Muscle of arm (tissue), 12 donors: ENCODE results near the gene RBM4B. TPM values are rescaled to one million over a fixed set of nuclear protein-coding genes. Genes with fewer than 3 reads are reported as not detected.

ENCODE experiments used
- DNase-seq: peaks from one replicate; pipeline ENCODE4 v3.0.0-alpha.2; 2013
- polyA plus RNA-seq, 12 donors: library from polyadenylated mRNA; unstranded; fragments of 120-200 nt; gene quantifications; one replicate each; pipeline ENCODE4 v1.2.1, GENCODE V29; 2013; ENCODE audit not compliant: insufficient read length in 12 of 12

The RBM4B gene
- polyA plus RNA-seq, 12 donors = 29.2 to 54.5 (median 34.5) TPM; not detected in 1

DNA sequence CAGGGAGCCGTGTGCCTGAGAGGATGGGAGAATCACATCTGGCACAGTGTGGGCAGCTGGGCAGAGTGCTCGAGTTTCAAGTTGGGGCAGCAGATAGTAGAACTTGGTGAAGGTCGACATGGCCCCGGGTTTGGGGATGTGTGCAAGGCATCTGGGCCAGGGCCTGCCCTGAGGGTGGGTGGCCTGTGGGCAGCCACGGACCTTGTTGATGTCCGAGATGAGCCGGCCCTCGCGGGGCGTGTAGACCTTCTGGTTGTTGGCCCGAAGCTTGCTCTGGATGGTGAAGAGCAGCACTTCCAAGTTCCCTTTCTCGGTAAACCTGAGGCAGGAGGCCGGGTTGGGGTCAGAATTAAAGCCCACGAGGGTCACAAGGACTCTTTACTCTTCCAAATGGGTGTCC is 31.0 kb upstream of the RBM4B start:
- DNase-seq = no peak

- no peak for DNase-seq
Measured at GRCh38 chr11:66708094-66708493, 30.4 kb upstream of the RBM4B start.

DNA sequence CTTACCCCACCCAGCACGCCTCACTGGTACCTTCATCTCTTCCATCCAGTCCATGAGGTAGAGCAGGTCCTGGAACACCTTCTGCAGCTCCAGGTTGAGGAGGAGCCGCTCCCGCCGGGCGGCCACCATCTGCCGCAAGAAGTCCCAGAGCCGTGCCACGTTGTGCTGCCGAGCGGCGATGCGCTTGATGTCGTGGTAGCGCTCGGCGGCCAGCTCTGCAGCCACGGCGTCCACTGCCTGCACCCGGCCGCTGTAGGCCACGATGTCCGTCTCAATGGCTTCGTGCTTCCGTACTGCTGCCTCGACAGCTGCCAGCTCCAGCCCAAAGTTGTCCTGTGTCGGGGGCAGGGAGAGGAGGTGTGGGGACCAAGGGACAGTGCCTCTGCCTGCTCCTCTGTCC is 29.8 kb upstream of the RBM4B start:
- no peak for DNase-seq

DNA sequence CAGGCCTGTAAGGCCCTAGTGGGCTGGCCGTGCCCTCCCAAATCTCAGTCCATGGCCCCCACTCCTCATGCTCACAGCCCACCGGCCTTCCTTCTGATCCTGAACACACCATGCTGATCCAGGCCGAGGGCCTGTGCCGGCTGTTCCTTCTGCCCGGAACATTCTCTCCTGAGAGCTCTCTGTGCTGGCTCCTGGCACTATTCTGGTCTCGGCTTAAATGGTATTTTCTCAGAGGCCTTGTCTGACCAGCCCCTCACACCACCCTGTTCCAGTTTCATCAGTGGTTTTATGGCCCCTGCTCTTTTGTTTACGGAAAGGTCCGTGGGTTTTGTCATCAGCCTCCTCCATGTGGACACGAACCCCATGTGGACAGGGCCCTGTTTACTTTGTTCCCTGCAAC is 29.3 kb upstream of the RBM4B start:
- DNase-seq = no peak

DNA sequence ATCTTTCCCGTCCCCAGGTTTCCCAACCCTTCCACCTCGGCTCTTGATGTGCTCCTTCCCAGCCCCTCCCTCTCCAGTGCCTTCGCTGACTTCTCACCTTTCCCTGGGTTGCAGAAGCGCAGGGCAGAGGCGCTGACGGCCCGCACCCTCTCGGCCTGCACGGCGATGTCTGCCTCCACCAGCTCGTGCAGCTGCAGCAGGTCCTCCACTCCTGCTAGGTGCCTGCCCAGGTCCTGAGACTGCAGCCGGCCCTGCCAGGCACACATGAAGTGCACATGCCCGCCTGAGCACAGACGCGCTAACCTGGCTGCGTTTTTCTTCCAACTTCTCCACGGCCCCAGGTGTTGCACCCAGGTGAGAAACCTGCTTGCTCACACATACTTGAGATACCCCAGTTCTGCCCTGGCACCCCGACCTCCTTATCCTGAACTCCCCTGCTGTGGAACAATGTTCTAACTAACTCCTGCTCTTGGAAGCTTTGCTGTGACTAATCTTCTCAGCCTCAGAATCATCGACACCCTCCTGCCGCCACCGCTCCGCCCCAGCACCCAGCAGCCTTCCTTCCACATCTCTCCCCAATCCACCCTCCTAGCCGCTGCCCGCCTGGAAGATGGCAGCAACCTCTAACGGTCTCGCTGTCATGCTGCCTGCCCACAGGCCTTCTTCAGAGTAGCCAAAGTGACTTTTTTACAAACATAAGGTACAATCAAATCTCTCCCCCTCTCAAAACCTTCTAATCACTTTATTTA is 28.1 kb upstream of the RBM4B start:
- no peak for DNase-seq

- DNase-seq = no peak
Measured at GRCh38 chr11:66704659-66705360, 27.1 kb upstream of the RBM4B start.

GRCh38 chr11:66701432-66702240 is 23.9 kb upstream of the RBM4B start:
- DNase-seq = no peak

DNA sequence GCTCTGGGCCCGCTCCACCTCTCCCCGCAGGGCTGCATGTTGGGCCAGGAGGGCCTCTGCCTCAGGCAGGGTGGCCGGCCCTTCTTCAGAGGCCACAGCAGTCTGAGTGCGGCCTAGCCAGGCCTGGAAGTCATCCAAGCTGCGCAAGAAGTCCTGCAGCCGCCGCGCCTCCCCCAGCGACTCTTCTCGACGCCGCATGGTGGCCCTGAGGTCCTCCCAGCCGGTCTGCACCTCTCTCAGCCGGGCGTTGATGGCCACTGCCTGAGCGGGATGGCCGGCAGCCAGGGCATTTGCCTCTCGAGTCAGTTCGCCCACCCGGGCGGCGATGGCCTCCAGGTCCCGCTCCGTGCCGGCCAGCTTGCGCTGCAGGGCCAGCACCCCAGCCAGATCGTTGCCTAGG is 23.1 kb upstream of the RBM4B start:
- DNase-seq = no peak

DNA sequence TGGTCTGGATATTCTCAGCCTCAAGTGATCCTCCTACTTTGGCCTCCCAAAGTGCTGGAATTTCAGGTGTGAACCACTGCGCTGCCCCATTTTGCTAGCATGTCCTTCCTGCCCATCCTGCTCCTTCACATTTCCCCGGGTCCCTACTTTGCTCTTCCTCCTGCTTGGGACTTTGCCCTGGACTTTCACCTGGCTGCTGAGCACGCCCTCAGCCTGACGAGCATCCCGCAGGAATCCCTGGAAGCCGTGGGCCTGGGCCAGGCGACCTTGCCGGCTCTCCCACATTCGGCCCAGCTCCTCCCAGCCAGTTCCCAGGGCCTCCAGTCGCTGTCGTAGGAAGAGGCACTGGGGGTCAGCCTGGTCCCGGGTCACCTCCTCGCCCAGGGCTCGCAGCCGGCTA is 22.6 kb upstream of the RBM4B start:
- DNase-seq = no peak

DNA sequence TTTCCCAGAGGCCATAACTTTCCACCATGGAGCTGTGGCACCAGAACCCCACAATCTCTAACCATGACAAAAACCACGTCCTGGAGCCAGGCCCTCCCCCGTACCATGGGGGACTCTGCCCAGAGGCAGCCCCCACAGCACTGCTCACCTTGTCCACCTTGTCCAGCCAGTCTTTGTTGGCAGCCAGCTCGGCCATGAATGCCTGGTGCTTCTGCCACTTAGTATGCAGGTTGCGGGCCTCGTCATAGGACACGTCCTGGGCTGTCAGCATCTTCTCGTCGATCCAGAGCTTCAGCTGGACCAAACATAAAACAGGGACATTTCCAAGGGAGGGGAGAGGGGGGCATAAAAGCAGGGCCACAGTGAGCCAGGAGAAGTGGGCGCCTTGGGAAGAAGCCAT is 20.8 kb upstream of the RBM4B start:
- no peak for DNase-seq

- DNase-seq = no peak
Measured at GRCh38 chr11:66697988-66698387, 20.3 kb upstream of the RBM4B start.

GRCh38 chr11:66696146-66696545 is 18.5 kb upstream of the RBM4B start:
- no peak for DNase-seq

DNA sequence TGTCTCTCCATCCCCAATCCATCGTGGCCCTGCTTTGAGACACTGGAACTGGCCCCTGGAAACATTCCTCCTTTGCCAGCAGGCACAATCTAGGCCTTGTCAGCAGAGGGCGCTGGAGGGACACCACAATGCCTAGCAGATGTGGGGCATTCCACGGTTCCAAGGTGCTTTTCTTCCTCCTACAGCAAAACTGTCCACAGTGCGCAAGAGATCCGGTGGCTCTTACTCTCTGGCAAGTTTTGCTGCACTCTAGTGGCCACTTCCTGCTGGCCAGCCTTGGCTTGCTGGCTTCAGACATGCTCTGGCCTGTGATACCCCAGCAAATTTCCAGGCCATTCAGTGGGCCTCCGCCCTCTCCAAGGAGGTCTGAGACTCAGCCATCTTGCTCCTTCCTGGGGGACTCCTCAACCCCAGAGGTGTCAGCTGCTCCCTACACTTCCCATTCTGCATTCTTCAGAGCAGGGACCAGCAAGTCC is 17.1 kb upstream of the RBM4B start:
- peak; percentile 83 for DNase-seq

- DNase-seq = no peak
Measured at GRCh38 chr11:66694056-66694410, 16.3 kb upstream of the RBM4B start.

DNA sequence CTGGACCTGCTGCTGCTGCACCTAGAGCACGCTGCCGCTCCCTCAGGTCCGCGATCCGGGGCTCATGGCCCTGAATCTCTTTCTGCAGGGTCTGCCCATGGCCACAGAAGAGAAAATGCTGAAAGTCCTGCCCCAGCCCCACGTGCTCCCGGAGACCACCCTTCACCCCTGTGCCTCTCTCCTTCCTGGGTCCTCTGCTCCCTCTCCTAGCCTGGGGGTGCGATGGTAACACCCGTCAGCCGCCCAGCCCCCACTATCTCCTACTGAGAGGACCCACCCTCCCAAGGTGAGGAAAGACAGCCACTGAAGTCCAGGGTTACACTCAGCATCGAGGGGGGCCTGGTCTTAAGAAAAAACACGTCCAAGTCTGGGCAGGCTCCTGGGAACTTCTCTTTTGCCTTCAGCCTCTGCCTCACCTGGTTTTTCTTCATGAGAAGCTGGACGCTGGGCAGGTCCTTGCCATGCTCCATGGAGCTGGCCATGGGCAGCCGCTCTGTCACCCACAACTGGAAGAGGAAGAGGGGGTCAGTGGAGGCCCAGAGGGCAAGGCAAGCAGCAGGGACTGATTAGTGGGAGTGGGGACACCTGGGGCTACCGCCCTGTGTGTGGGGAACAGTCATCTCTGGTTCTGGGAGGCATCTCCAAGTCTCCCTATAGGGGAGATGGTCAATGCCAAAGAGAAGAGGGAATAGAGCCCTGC is 15.8 kb upstream of the RBM4B start:
- no peak for DNase-seq

DNA sequence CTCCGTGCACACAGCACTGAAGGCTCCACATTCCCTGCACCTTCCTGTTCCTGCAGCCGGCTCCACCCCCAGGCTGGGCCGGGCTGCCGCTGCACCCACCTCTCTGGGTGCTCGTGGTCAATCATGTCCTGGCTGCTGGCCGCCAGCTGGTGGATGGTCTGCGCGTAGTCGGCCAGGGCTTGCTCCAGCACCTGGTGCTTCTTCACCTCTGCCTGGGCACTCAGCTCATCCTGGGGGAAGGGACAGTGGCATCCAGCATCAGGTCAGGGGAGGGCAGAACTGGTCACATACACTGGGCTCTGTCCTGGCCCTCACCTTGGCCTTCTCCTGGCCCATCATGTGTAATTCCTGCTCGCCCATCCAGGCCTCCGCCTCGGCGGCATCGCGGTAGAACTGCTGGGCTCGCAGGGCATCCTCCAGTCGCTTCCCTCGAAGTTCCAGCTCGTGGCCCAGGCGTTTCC is 15.2 kb upstream of the RBM4B start:
- no peak for DNase-seq

DNA sequence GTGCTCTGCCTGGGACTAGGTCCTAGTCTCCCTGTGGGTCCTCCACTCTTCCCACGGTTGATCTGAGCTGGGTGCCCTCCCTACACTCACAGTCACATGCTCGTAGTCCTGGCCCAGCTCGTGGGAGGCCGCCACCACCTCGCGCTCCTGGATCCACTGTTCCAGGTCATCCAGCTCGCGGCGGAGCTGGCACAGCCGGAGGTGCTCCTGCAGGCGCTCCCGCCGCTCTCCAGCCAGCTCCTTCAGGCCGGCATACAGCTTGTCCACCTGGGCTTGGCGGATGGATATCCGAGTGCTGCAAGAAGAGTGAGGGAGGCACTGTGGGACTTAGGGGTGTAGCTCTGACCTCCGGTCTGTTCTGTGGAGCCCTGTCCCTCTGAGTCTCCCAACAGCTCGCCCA is 14.8 kb upstream of the RBM4B start:
- DNase-seq = no peak

GRCh38 chr11:66691311-66691980 is 13.8 kb upstream of the RBM4B start:
- no peak for DNase-seq

DNA sequence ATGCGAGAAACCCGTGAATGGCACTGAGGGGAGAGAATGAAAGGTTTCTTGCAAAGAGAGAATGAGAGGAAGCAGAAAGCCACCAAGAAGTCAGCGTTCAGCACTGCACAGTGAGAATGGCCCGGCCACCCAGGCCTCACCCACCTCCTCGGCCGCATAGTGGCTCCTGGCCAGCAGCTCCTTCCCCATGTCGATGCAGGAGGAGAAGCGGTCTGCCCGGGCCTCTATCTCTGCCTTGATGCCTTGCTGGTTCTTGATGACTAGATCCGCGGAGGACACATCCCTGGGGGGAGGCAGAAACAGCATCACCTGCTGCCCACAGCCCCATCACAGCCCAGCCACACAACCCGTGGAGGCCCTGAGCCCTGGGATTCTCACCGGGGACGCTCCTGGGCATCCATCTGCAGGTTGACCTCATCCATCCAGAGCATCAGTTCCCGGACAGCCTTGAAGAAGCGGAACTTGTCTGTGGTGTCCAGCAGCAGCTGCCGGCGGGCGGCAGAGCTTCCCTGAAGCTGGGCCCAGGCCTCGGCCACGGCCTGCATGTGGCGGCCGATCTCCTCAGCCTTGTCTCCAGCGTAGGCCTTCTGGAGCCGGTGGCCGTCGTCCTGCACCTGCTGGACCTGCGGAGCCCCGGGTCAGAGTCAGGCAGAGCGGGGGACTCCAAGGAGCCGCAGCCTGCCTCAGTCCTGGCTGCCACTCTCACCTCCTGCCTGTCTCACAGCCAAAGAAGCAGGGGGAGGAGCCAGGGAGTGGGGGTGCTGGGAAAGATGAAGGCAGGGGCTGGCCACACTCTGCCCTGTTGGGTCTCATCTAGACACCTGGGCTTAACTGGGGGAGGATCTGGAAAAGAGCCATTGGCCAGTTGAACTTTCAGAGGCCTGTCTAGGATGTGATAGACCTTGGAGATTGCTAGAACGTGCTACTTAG is 12.2 kb upstream of the RBM4B start:
- no peak for DNase-seq
